CD4-positive, alpha-beta T cell treated with Interleukin-4 for 1 hour (primary cell): ENCODE results near the gene CTSD.
A peak's percentile ranks its signal among the peaks of the same experiment; 100 is the strongest.

Experiments
- DNase-seq, 2 donors: peaks; one replicate each; pipeline ENCODE4 v3.0.0-alpha.2; 2020 to 2022

CTSD gene

DNA sequence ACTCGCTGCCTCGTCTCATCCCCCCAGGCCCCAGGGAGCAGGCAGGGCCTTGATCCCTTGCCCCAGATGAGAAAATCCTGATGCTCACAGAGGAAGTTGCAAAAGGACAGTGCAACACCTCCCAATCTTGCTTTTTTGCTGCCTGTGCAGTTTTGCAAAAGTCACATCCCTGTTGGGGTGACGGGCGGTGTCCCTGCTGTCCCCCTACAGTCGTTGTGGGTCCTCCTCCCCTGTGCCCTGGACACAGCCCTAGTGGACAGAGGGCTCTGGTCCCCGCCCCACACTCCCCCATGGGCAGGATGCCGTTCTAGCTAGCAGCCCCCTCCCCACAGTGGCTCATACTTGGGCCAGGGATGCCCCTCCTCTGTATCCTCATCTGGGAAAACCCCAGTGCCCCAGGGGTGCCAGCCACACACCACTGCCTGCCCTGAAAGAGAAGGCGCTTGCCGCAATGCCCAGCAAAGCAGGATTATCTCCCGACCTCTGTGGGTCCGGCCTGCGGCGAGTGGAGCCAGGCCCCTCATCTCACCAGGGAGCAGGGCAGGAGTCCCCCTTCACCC is 18.4 kb upstream of the CTSD start:
- DNase-seq = no peak

- no peak for DNase-seq
These were observed 17.9 kb upstream of the CTSD start for GRCh38 chr11:1781593-1781975.

DNA sequence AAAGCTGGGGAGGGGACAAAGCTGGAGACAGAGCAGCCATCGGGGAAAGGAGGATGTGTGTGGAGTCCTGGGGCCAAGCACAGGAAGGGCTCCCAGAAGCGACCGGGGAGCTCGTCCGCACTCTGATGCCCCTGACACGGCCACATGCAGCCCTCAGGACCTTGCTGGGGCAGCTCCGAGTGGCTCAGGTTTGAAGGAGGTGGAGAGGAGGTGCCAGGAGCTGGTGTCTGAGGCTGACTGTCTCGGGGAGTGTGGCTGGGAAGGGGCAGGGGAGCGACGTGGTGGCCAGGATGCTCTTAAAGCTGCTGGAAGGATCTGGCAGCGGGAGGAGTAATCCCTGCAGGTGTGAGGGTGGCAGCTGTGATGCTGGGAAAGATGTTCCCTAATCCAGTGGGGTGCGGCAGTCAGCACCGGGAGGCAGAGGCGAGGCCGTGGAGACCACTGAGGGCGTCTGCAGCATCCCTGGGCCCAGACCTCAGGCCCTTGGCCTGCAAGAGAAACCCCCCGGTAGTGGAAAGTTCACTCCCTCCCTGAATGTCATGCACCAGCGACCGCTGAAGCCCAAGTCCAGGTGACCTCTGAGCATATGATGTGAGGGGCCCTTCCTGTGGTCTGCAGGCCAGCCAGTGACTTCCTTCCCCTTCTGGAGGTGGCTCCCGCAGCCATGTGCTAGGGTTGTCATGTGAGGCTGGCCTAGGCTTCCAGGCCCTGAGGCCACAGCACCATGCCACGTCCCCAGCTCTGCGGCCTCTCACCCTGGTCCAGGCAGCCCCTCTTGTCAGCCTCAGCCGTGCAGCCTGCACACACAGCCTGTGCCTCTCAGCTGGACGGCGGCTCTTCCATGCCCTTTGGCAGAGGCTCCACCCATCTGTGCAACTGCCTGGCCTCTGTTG is 17.2 kb upstream of the CTSD start:
- DNase-seq = peak in 1 of 2 donors; percentile 54

GRCh38 chr11:1779806-1780699 is 16.3 kb upstream of the CTSD start:
- no peak for DNase-seq

DNA sequence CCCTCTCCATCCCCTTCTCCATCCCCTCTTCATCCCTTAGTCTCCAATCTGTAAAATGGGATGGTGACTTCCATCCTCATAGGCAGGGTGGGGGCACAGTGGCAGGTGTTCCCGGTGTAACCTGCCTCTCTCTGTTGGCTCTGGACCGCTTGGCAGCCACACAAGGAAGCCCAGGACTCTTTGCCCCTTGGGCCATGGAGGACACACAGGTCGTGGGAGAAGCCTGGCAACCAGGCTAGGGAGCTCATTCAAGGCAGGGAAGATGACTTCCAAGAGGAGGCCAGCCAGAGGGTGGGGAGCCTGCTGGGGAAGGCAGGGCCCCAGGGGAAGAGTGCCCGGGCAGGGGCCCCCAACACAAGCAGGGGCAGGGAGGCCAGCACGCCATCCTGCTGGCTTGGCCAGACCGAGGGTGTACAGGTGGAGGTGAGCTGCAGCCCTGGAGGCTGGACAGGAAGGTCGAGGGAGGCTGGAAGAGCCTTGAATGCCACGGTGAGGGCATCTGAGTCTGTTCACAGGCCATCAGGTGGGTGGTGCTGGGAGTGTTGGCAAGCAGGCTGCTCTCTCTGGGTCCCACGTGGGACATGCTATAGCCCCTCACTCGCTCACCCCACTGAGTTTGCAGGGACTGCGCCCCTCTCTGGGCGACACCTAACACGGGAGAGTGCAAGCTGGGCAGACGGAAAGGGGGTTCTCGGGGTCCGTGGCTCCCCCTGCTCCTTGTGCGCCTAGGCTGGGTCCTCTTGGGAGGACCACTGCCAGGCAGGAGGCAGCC is 15.5 kb upstream of the CTSD start:
- DNase-seq = no peak

DNA sequence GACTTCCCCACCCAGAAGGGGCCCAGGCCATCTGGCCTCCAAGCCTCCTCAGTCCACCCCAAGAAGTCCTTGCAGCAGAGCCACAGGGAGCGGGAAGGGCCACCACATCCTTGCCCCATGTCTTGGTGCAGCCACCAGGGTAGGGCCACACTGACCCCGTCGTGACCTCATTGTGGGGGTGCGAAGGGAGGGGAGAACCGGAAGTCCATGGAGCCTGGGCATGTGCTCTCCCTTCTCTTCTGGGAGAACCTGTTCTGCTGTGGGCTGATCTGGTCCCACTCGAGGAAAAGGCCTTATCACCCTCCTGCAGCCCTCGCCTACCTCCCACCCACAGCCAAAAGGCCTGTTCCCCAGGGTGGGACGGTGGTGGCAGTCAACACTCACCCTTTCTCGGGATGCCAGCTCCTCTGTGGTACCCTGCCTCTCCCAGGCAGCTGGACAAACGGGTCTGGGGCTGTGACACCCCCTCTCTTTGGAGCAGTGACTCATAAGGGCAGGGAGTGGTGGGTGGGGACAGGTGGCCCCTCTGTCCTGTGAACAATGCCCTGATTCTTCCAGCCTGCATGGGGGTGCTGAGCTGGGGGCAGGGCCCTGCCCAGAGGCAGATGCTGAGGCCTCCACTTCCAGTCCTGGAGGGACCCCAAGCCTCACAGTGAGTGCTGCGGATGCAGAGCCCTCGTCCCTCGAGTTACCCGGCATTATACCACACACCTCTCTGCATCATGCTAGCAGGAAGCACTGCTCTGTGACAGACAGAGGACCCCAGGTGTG is 14.6 kb upstream of the CTSD start:
- DNase-seq = no peak

DNA sequence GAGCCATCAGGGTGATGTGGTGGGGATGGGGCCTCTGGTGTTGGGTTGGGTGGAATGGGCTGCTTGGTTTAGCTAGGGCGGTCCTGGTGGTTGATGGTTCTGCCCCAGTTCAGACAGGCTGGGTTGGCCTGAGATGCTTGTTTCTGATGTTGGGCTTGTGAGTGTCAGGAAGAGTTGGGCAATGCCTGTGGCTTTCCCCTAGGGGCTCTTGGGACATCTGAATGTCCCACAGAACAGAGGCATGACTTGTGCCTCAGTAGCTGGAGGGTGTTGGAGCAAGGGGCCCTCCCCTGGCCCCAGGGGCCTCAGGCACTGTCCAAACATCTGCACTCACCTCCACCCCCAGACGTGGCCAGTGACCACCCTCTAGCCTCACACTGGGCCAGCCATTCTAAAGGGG is 14.0 kb upstream of the CTSD start:
- peak in 1 of 2 donors; percentile 41 for DNase-seq

GRCh38 chr11:1776944-1777715 is 13.4 kb upstream of the CTSD start:
- no peak for DNase-seq

- DNase-seq = no peak
These were observed 12.7 kb upstream of the CTSD start for GRCh38 chr11:1776331-1776851.

DNA sequence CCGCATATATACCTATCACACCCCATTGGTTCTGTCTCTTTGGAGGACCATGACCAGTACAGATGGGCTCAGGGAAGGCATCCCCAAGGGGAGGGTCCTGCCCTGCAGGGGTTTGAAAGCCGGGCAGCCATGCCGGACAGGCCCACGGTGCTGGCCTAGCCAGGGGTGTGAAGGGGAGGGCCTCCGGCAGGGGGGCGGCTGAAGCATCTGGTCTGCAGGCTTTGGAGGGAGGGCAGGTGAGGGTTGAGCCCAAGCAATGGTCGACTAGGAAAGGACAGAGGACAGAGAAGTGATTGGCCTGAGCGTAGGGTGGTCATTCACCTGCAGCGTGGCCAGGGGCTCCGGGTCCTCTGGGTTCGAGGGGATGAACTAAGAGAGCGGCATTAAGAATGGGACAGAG is 11.2 kb upstream of the CTSD start:
- DNase-seq = no peak

DNA sequence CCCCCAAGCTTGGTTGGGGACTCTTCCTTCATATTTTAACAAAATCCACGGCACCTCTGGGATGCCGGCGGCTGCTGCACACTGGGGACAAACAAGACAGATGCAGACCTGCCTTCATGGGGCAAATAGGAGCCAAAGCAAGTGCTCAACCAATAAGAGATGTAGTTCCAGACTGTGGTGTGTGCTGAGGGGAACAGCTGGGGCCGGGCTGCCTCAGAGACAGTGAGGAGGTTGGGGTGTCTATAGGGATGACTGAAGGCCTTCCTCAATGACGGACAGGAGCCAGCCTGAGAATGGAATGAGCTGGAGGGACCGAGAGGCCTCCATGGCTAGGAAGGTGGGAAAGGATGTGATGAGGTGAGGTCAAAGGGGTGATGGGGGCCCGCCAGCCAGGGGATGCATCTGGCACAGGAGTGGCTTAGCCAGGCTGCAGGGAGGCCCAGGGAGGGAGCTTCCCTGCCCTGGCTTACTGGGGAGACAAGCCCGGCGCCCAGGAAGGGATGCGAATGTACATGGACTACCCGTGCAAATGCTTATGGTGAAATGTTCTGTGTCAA is 10.3 kb upstream of the CTSD start:
- no peak for DNase-seq

- DNase-seq = no peak
These were observed 9.6 kb upstream of the CTSD start for GRCh38 chr11:1773131-1773993.

- DNase-seq = peak; percentile 44 to 65
These were observed 8.8 kb upstream of the CTSD start for GRCh38 chr11:1772270-1773130.

DNA sequence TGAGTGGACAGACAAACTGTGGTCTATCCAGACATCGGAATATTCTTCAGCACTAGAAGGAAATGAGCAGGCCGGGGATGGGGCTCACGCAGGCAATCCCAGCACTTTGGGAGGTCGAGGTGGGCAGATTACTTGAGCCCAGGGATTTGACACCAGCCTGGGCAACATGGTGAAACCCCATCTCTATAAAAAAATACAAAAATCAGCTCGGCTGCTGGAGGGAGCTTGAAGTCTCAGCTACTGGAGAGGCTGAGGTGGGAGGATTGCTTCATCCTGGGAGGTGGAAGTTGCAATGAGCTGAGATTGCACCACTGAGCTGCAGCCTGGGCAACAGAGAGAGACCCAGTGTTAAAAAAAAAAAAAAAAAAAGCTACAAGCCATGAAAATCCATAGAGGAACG is 8.0 kb upstream of the CTSD start:
- DNase-seq = peak in 1 of 2 donors; percentile 56

DNA sequence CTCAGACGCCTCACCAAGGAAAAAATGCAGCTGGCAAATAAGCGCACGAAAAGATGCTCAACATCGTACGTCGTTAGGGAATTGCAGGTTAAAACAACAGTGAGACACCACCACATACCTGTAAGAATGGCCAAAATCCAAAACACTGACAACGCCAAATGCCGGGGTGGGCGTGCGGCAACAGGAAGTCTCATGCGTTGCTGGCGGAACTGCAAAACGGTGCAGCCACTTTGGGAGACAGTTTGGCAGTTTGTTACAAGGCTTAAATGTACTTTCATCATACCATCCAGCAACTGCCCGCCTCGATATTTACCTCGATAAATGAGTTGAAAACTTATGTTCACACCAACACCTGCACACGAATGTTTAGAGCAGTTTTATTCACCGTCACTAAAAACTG is 7.5 kb upstream of the CTSD start:
- peak in 1 of 2 donors; percentile 7 for DNase-seq

GRCh38 chr11:1770528-1770927 is 6.8 kb upstream of the CTSD start:
- DNase-seq = peak in 1 of 2 donors; percentile 51

- DNase-seq = peak in 1 of 2 donors; percentile 4
These were observed 6.3 kb upstream of the CTSD start for GRCh38 chr11:1770061-1770460.

GRCh38 chr11:1769304-1769936 is 5.7 kb upstream of the CTSD start:
- DNase-seq = peak in 1 of 2 donors; percentile 9
